Activated CD4-positive, alpha-beta T cell treated with anti-CD3 and anti-CD28 coated beads for 24 hours (primary cell): ENCODE measurements around the gene NCBP3.
"Not testable (repeated sequence)": the region's sequence is repeated elsewhere in the genome, so short reads cannot be mapped to it uniquely, and the experiment has no call there.

Experiments used
- DNase-seq, 2 donors: peaks; one replicate each; pipeline ENCODE4 v3.0.0-alpha.2; 2020; ENCODE audit warnings: low read depth in 2 of 2

Gene NCBP3

GRCh38 chr17:3794152-3794551, 51.9 kb downstream of the NCBP3 start:
- DNase-seq: not testable (repeated sequence)

- not testable (repeated sequence) for DNase-seq
Measured at GRCh38 chr17:3793258-3793657, 52.8 kb downstream of the NCBP3 start.

DNA sequence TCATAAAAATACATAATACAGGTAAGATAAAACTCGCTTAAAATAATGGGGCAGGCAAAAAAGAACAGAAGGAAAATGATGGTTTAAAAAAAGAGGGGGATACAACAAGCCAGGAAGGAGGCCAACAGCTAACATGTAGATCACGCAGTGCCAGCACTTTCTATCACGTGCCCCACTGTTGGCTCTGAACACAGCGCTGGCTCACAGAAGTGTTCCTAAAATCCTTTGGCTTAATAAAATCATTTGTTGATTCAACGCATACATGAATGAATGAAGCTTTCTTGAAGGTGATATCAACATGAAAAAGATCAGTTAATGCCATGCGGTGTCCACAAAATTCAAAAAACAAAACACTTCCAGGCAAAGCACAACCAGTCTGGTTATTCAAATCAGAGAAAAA, 53.6 kb downstream of the NCBP3 start:
- DNase-seq: no peak

GRCh38 chr17:3788200-3788599, 57.8 kb downstream of the NCBP3 start:
- DNase-seq: no peak

DNA sequence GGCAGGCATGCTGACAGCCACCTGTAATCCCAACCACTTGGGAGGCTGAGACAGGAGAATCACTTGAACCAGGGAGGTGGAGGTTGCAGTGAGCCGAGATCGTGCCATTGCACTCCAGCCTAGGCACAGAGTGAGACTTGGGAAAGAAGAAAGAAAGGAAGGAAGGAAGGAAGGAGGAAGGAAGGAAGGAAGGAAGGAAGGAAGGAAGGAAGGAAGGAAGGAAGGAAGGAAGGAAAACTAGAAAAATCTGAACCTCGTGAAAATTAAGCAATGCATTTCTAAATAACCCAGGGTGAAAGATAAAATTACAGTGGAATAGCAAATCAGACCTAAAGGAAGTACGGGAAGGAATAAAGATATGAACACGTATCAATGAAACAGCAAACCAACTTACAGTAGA, 60.7 kb downstream of the NCBP3 start:
- not testable (repeated sequence) for DNase-seq

DNA sequence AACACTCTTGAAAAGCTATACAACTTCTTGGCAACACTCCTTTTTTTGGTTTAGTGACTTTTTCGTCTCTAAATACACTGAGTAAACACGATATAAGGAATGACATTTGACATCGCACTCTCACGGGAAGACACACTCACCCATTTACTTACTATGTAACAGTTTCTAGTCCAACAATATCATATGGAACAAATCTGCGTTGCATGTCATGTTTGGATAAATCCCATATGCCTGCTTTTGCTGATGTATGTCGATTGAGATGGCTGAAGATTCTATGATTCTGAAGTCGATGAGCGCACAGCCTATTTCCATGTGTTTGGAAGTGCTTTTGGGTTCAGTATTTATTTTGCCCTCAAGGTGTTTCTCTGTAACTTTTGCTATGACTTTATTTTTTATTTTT, 63.3 kb downstream of the NCBP3 start:
- no peak for DNase-seq

GRCh38 chr17:3780986-3781385, 65.1 kb downstream of the NCBP3 start:
- DNase-seq: no peak

- DNase-seq: no peak
Measured at GRCh38 chr17:3777366-3778120, 68.5 kb downstream of the NCBP3 start.

- no peak for DNase-seq
Measured at GRCh38 chr17:3773966-3774365, 72.1 kb downstream of the NCBP3 start.

GRCh38 chr17:3773511-3773910, 72.5 kb downstream of the NCBP3 start:
- no peak for DNase-seq

DNA sequence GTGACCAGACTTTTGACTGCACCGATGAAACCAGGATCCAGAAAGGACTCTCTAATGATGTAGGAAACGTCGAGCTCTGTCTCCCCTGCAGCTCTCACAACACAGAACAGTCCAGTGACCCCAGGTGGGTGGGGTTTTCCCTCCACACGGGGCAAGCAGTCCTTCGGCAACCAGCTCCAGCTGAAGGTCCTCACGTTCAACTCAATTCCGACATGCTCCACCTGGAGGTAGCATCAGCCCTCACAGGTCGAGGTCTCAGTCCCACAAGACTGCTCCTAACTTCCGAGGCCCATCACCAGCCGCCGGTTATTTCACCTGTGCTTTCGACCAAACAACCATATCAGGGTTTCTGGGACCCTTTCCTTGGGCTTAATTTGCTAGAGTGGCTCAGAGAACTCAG, 73.3 kb downstream of the NCBP3 start:
- no peak for DNase-seq

DNA sequence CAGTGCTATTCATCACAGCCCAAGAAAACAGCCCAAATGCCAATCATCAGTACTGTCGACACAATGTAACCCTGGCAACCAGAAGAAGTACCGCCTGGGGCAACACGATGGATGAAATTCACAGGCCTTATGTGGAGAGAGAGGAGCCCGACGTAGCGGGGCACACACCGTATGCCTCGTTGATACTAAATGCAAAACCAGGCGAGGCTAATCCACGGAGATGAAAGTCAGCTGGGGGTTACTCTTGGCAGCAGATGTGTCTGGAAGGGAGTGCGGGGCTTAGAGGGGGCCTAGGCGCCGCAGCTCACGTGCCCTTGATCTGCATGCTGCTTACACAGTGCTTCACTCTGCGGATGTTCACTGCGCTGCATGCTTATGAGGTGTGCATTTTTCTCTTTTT, 74.9 kb downstream of the NCBP3 start:
- DNase-seq: no peak

DNA sequence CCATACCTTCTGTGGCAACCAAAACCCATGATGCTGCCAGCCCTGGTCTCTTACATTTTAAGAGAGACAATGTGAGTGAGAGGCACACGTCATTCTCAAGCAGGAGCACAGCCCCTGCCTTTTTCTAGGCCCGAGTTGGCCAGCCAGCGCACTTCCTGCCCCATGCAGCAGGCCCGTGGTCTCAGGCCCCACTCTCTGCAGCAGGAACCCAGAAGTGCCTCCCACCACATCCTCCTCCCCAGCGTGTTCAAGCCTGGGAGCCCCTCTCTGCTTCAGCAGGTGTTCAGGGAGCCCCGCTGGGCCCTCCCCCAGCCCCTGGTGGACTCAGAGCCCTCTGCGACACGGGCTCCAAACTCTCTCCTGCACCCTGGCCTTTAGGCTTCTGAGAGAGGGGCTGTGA, 75.6 kb downstream of the NCBP3 start:
- no peak for DNase-seq

DNA sequence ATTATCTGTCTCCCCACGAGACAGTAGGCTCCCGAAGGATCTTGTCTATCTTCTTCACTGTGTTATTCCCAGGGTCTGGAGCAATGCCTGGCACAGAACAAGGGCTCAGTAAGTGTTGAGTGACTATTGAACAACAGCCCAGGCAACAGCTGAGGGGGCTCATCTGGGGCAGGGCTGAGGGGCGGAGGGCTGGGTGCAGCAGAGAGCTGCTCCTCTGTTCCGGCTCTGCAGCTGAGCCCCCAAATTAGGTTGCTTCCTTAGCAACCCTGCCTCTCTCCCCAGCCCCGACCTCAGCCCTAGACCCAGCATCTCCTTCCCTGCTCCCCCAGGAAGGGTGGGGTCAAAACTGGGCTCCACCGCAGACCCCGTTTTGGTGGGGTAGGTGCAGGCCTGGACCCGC, 77.3 kb downstream of the NCBP3 start:
- no peak for DNase-seq

GRCh38 chr17:3768341-3768740, 77.7 kb downstream of the NCBP3 start:
- no peak for DNase-seq

DNA sequence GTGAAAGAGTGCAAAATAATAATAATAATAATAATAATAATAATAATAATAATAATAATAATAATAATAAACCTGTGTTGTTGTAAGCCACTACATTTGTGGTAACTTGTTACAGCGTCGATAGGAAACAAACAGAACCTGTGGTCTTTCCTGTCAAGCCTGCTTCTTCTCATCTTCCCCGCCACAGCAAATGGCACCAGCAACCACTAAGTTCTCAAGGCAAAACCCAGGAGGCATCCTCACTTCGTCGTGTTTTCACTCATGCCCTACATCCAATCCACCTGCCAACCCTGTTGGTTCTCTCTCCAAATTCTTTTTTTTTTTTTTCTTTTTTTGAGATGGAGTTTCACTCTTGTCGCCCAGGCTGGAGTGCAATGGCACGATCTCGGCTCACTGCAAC, 79.3 kb downstream of the NCBP3 start:
- no peak for DNase-seq

DNA sequence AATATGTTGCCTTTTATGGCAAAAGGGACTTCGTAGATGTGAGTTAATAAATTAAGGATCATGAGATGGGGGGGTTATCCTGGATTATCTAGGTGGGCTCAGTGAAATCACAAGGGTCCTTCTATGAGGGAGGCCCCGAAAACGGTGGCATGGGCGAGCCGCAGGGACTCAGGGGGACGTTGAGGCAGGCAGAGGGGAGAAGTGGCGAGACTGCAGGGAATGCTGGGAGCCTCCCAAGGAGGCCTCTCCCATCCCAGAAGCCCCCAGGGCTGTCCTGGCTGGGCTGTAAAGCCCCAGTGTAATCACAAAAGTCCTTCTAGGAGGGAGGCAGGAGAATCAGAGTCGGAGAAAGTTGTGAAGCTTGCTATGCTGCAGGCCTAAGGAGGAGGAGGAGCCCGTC, 80.1 kb downstream of the NCBP3 start:
- no peak for DNase-seq

DNA sequence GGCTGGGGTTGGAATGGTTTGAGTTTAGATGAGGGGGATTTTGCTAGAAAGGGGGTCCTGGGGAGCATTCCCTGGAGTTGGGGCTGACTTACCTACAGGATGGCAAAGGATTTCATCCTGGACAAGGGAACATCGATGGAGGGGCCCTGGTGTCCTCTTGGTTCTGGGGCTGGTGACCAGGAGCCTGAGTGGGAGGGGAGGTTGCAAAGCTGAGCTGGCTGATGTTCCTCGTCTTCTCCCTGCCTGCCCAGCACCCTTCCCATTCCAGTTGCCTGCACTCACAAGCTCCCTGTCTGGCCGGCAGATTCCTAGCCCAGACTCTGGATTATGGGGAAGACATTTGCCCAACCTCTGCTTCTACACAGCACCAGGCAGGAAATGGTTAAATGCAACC, 82.3 kb downstream of the NCBP3 start:
- no peak for DNase-seq

GRCh38 chr17:3762922-3763776, 82.9 kb downstream of the NCBP3 start:
- no peak for DNase-seq

DNA sequence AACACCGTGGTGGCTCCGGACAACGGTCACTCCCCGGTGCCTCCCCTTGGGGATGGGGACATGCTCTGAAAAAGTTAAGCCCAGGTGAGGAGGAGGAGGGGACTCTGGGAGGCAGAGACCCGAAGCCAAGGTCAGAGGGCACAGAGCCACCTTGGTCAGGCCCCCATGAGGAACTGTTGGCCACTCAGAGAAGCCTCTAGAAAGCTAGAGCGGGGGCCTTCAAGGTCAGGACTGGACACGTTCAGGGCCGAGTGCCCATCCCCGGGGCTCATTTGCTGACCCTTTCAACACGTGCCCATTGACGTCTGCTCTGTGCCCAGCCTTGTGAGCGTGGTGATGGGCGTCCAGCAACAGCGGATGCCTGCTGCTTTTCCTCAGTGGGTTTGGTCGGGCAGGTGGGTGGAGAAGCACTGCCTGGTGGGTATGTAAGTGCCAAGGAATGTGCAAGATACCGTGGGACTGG, 84.1 kb downstream of the NCBP3 start:
- no peak for DNase-seq

- no peak for DNase-seq
Measured at GRCh38 chr17:3761036-3761917, 84.8 kb downstream of the NCBP3 start.

DNA sequence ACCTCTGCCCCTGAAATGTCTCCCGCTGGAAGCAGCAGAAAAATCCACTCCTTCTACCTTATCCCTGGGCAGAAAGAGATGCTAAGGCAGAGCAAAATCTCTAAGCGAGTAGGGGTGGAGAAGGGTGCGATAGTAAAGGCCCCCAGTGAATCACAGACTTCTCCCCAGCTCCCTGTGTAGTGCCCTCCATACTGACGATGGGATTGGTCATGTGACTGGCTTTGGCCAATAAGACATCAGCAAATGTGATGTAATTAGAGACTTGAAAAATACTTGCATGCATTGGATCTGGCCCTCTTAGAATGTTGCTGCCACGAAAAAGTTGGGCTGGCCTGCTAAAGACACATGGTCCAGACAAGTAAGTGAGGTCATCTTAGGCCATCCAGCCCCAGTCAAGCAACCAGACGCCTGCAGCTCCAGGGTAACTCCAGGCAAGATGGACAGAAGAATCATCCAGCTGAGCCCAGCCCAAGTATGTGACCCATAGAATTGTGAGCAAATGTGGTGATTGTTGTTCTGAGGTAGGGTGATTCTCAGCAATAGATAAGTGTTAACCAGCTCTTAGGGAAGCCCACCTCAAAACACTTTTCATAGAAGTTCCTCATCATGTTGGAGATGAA, 86.3 kb downstream of the NCBP3 start:
- no peak for DNase-seq
